Measurements from ENCODE around the gene RASSF7.
A peak's percentile ranks its signal among the peaks of the same experiment; 100 is the strongest.
"Not testable (repeated sequence)": the region's sequence is repeated elsewhere in the genome, so short reads cannot be mapped to it uniquely, and the experiment has no call there.

Gene RASSF7

GRCh38 chr11:563812-564578, 3.2 kb downstream of the RASSF7 start:
- Histone ChIP-seq H3K9me3 (ENCODE audit: control insufficient read depth, insufficient read depth, low read length) (no peaks in the 10 kb centered on the region), H3K36me3 (ENCODE audit: insufficient read depth, low read length) (no peaks in the 10 kb centered on the region), H3K9ac (ENCODE audit: low read depth, low read length) (no peak overlapping the region), H3K4me1 (ENCODE audit: insufficient read depth, low read length) (peaks cover 15% of the 10 kb centered on the region)

GRCh38 chr11:565921-566509, 5.2 kb downstream of the RASSF7 start:
- no peak overlapping the region for H3K9ac ChIP-seq (ENCODE audit: low read depth, low read length)
- H3K4me1 ChIP-seq (ENCODE audit: insufficient read depth, low read length) = peaks cover 11% of the 10 kb centered on the region
- H3K36me3 ChIP-seq (ENCODE audit: insufficient read depth, low read length) = no peaks in the 10 kb centered on the region
- no peaks in the 10 kb centered on the region for H3K9me3 ChIP-seq (ENCODE audit: control insufficient read depth, insufficient read depth, low read length)

DNA sequence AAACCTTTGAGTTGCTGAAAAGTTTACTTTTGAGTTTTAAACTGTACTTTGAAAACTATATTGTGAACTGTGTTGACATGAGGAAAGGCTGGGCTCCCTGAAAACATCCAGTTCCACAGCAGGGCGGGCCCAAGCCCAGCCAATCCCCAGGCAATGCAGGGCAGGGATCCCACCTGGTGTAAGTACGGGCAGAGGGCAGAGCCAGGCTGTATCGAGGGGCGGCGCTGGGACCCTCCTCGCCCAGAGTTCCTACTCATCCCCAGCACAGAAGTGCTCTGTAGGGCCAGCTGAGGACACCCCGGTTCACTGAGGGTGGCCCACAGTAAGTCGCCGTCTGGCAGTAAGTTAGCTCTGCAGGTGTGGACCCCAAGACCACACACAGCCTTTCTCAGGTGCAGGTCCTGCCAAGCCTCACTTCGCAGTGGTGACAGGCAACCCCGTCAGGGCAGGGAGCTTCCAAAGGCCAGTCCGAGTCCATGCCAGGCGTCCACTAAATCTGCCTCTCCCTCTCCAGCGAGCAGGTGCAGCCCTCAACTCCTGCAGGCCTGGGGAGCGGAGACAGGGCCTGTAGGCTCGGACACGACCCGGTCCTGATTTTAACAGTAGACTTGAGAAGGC, 6.3 kb downstream of the RASSF7 start:
- Histone ChIP-seq H3K9me3 (ENCODE audit: control insufficient read depth, insufficient read depth, low read length) (no peaks in the 10 kb centered on the region), H3K36me3 (ENCODE audit: insufficient read depth, low read length) (no peaks in the 10 kb centered on the region), H3K9ac (ENCODE audit: low read depth, low read length) (no peak overlapping the region), H3K4me1 (ENCODE audit: insufficient read depth, low read length) (peaks cover 16% of the 10 kb centered on the region)

GRCh38 chr11:567629-568292, 7.0 kb downstream of the RASSF7 start:
- H3K9me3 ChIP-seq (ENCODE audit: control insufficient read depth, insufficient read depth, low read length) = no peaks in the 10 kb centered on the region
- peaks cover 16% of the 10 kb centered on the region for H3K4me1 ChIP-seq (ENCODE audit: insufficient read depth, low read length)
- H3K9ac ChIP-seq (ENCODE audit: low read depth, low read length) = peak overlapping the region; percentile 61; the same call in 1 of the 2 replicates
- H3K36me3 ChIP-seq (ENCODE audit: insufficient read depth, low read length) = no peaks in the 10 kb centered on the region

- peaks cover 16% of the 10 kb centered on the region for H3K4me1 ChIP-seq (ENCODE audit: insufficient read depth, low read length)
- no peaks in the 10 kb centered on the region for H3K9me3 ChIP-seq (ENCODE audit: control insufficient read depth, insufficient read depth, low read length)
- H3K36me3 ChIP-seq (ENCODE audit: insufficient read depth, low read length) = no peaks in the 10 kb centered on the region
- peak overlapping the region; percentile 61 for H3K9ac ChIP-seq (ENCODE audit: low read depth, low read length)
These were observed 7.8 kb downstream of the RASSF7 start for GRCh38 chr11:568306-569157.

DNA sequence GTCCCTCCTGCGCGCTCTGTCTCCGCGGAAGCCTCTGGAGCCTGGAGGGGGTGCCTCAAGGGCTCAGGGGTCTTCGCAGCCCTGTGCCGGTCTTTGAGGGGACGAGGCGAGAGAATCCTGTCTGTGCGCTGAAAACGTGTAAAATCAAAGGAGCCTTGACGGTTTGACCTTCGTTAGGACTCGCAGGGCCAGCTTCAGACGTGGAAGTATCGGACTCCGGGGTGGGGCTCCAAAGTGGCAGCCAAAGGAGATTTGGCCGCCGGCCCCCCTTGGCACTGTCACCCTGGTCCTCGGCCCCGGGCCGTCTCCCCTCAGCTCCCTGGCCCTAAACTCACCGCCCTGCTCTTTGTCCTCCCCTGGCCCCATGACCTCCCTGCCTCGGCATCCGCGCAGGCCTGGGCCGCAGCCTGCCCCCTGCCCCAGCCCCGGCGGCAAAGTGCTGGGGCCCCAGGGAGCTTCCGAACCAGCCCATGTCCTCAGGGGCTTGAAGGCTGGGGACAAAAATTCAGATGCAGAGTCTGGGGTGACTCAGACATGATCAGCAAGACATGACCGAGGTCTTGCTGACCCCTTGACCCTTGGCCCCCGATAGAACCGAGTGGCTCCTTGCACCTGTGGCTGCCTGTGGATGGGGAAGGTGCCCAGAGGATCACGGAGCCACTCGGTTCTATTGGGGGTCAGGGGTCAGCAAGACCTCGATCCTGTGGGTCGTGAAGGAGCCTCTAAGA, 8.6 kb downstream of the RASSF7 start:
- peaks cover 16% of the 10 kb centered on the region for H3K4me1 ChIP-seq (ENCODE audit: insufficient read depth, low read length)
- H3K9me3 ChIP-seq (ENCODE audit: control insufficient read depth, insufficient read depth, low read length) = no peaks in the 10 kb centered on the region
- peak overlapping the region; percentile 61 for H3K9ac ChIP-seq (ENCODE audit: low read depth, low read length)
- no peaks in the 10 kb centered on the region for H3K36me3 ChIP-seq (ENCODE audit: insufficient read depth, low read length)

DNA sequence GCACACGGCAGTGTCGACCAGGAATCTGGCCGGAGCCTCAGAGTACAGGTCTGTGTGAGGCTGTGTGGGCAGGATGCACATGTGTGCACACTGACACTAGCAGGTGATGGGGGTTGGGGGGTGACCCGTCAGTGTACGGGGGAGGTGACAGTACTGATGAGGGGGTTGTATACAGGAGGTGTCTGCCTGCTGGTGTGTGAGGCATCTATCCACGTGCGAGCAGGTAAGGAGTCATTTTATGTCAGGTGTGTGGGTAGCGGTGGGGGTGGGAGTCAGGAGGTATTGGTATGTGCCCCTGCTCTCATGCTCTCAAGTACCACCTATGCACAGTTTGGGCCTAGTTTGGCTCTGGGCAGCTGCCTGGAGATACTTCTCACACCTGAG, 11.0 kb downstream of the RASSF7 start:
- Histone ChIP-seq H3K36me3 (ENCODE audit: insufficient read depth, low read length) (no peaks in the 10 kb centered on the region), H3K4me1 (ENCODE audit: insufficient read depth, low read length) (peaks cover 5% of the 10 kb centered on the region; the same call in 1 of the 2 replicates), H3K9ac (ENCODE audit: low read depth, low read length) (no peak overlapping the region), H3K9me3 (ENCODE audit: control insufficient read depth, insufficient read depth, low read length) (no peaks in the 10 kb centered on the region)

DNA sequence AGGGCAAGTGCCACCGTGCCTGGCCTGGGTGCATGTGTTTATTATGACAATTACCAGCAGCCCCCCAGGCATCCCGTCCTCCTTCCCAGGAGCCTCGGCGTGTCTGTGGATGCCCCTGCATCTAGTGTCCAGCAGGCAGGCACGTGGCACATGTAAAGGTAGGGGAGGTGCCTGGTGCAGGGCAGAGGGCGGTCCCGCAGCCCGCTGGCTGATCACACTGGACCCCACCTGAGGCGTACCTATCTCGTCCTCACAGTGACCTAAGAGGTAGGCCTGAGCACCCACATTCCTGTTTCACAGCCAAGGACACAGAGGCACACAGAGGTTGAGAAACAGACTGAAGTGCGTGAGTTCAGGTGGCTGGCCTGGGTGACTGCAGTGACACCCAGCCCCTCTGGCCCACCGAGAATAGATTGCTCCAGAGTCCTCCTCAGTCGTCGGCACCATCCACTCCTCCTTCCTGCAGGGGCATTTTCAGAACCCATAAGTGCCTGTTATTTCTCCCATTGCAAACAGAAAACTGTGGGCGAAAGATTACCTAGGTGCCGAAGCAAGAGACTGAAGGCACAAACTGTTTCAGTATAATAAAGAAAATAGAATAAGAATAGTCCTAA, 12.5 kb downstream of the RASSF7 start:
- Histone ChIP-seq H3K9ac (ENCODE audit: low read depth, low read length) (no peak overlapping the region), H3K36me3 (ENCODE audit: insufficient read depth, low read length) (no peaks in the 10 kb centered on the region), H3K9me3 (ENCODE audit: control insufficient read depth, insufficient read depth, low read length) (no peaks in the 10 kb centered on the region), H3K4me1 (ENCODE audit: insufficient read depth, low read length) (peaks cover 14% of the 10 kb centered on the region)

DNA sequence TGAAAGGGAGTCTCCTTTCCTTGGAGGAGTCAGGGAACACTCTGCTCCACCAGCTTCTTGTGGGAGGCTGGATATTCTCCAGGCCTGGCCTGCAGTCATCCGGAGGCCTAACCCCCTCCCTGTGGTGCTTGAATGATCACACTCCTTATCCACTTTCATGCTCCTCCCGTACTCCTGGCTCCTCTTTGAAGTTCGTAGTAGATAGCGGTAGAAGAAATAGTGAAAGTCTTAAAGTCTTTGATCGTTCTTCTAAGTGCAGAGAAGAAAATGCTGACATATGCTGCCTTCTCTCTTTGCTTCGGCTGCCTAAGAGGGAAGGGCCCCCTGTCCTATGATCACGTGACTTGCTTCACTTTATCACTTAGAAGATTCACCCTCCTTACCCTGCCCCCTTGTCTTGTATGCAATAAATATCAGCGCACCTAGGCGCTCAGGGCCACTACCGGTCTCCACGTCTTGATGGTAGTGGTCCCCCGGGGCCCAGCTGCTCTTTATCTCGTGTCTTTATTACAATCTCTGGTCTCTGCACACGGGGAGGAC, 13.3 kb downstream of the RASSF7 start:
- H3K36me3 ChIP-seq (ENCODE audit: insufficient read depth, low read length); H3K9me3 ChIP-seq (ENCODE audit: control insufficient read depth, insufficient read depth, low read length): not testable (repeated sequence)
- H3K4me1 ChIP-seq (ENCODE audit: insufficient read depth, low read length) = peaks cover 16% of the 10 kb centered on the region
- peak overlapping the region; percentile 43; the same call in 1 of the 2 replicates for H3K9ac ChIP-seq (ENCODE audit: low read depth, low read length)

DNA sequence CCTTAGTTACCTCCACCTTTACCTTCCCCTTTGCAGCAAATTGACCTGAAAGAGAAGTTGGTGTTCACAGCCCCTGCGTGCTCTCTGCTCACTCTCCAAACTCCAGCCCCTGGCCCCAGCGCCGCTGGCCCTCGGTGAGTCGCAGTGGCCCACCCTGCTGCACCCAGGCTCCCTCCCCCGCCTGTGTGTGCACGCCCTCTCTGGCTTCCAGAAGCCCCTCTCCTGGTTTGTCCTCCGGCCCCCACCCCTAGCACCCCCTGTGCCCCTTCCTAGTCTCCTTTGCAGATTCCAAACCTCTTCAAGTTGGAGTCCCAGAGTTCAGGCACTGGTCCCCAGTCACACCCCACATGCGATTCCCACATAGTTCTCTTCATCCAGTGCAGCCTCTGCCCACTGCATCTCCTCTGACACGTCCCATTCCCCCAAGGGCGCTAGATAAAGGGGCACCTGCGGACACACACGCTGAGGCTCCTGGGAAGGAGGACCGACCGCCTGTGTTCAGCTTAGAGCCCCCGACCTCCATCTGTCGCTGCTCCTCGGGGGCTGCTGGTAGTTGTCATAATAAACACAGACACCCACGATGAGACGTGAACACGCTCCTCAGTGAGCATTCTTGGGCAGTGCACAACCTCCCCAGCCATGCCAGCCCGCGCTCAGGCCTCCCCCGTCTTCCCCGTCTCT, 14.0 kb downstream of the RASSF7 start:
- Histone ChIP-seq H3K9me3 (ENCODE audit: control insufficient read depth, insufficient read depth, low read length) (no peaks in the 10 kb centered on the region), H3K9ac (ENCODE audit: low read depth, low read length) (peak overlapping the region; percentile 69; the same call in 1 of the 2 replicates), H3K36me3 (ENCODE audit: insufficient read depth, low read length) (no peaks in the 10 kb centered on the region; the same call in 1 of the 2 replicates), H3K4me1 (ENCODE audit: insufficient read depth, low read length) (peaks cover 16% of the 10 kb centered on the region)

DNA sequence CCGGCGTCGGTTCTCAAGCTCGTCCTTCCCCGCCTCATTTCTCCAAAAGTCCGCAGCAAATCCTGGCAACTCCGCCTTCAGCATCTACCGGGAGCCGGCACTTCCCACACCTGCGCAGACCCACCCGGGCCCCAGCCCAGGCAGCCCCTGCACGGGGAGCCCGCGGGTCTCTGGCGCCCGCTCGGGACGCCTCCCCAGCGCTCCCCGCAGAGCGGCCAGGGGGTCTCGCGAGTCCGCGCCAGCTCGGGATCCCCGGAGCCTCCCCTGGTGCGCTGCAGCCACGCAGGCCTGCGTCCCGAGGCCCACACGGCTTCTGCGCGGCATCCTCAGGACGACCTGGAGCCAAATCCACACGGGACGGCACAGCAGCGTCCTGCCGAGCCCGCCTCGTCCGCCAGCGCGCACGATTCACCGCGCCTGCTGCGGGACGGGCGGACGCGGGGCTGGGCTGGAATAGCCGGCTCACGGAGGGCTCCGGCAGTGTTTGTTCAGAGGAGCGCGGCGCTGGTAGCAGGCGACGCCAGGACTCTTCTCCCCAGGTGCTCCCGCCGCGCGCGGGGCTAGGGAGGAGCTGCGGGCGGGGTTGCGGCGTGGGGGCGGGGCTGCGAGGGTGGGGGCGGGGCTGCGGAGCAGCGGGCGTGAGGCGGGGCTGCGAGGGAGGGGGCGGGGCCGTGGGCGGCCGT, 14.7 kb downstream of the RASSF7 start:
- H3K9me3 ChIP-seq (ENCODE audit: control insufficient read depth, insufficient read depth, low read length) = no peaks in the 10 kb centered on the region
- no peaks in the 10 kb centered on the region; the same call in 1 of the 2 replicates for H3K36me3 ChIP-seq (ENCODE audit: insufficient read depth, low read length)
- peak overlapping the region; percentile 69; the same call in 1 of the 2 replicates for H3K9ac ChIP-seq (ENCODE audit: low read depth, low read length)
- H3K4me1 ChIP-seq (ENCODE audit: insufficient read depth, low read length) = peaks cover 16% of the 10 kb centered on the region
